GM19025 (cell line): ENCODE measurements around the gene DCBLD1.

Source experiments
- ATAC-seq: cut with Tn5 transposase; IDR thresholded peaks from one replicate; pipeline ENCODE4 v1.9.1; 2021; ENCODE audit warnings: mild to moderate bottlenecking, low read depth, moderate library complexity; ENCODE audit not compliant: unreplicated experiment

The DCBLD1 gene

GRCh38 chr6:117550618-117551242 is 68.3 kb downstream of the DCBLD1 start:
- ATAC-seq: no peak

DNA sequence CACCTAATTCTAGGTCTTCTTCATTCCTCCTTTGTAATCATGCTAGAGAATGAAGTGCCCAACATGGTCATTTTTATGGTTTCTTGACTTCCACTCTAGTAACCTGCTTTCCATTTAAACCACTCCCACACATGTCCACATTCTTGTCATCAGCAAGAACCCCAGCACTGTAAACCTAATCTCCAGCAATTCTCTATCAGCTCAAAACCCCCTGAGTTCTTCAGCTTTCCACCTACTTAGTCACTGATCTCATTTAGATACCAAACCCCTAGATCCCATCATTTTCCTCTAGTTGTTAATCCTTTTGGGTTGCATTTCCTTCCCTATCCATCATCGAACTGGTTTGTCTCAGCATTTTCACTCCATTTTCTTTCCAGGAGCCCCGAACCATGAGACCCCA is 70.1 kb downstream of the DCBLD1 start:
- ATAC-seq: no peak

DNA sequence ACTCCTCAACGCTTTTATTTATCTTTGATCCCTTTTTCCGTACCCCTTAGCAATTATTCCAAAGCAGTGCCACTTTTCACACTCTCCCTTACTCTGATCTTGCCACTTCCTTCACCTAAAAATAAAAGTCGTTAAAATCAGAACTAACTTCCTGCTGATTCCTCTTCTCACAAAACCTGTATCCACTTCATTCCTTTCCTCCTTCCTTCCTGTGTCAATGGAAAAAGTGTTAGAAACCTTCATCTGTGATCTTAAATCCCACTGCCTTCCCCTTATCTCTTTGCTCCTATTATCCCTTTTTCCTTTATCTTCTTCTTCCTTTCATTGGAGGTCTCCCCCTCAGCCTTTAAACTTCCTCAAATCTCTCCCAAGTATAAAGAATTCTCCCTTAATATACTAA is 70.7 kb downstream of the DCBLD1 start:
- no peak for ATAC-seq

- no peak for ATAC-seq
These were observed 72.9 kb downstream of the DCBLD1 start for GRCh38 chr6:117555262-117555849.

DNA sequence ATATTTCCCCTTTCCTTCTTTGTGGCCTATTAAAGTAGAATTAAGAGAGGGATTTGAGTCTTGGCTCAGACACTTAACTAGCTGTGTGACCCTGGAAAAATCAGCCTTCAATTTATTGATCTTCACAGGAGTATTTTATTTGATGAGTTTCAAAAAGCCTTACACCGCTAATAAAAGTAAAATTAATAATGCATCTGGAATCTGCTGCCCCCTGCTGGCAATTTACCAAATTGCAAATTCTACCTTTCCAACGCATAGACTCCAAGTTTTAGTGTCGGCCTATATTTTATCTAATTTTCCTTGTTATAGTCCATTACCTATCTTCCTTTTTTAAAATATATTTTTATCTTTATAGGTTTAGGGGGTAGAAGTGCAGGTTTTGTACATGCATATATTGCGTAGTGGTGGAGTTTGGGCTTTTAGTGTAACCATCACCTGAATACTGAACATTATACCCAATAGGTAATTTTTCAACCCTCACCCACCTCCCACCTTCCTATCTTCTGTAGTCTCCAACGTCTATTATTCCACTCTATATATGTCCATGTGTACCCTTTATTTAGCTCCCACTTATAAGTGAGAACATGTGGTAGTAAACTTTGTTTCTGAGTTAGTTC is 73.5 kb downstream of the DCBLD1 start:
- ATAC-seq: no peak

DNA sequence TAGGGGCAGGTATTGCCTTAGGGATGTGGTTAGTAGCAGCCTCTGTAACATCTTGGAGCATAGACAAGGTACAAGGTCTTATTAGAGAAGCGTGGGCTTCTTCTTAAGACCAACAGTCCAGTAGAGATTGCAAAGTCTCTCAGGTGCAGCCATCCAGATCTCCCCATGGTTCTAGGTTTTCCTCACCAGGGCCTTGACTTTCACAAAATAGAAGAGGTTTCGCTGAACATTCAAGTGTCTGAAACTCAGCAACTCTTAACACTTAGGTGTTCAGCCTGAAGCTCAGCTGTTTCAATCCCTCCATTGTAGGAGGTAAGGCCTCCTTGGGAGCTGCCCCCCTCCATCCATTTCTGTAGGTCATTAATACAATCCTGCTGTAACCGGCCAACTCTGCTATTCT is 75.5 kb downstream of the DCBLD1 start:
- ATAC-seq: no peak

DNA sequence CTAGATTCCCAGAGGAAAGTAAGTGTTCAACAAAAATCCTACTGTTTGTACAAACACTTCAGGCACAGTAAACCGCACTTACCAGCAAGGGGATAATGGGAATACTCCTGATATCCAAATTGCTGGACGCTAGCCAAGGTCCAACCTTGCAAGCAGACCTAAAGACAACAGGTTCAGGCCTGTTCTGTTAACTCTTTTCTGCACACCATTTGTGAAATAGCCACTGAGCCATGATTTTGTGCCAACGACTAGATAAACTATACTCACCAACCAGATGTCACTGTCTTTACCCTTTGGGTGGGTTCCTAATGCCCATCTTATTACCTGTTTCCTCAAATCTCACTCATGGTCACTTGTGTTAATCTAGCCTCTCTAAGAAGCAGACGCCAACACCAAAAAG is 76.3 kb downstream of the DCBLD1 start:
- ATAC-seq: no peak

- ATAC-seq: no peak
These were observed 76.8 kb downstream of the DCBLD1 start for GRCh38 chr6:117559299-117559698.

DNA sequence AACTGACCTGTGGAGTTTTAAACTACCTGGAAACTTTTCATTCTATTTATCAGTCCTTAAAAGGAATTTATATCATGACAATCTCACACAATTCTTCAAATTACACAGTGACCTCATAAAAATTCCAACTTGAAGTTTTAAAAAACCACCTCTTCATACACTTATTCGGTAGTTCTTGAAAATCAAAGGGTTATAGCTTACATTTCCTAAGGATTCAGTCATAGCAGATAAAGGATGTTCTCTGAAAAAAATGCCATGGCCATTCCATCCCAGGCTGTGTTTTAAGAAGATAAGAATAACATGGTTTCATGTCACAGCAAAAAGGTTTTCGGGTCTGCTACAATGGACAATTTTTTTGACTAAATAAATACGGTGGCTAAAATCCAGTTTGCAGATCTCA is 78.7 kb downstream of the DCBLD1 start:
- ATAC-seq: no peak

GRCh38 chr6:117564681-117565080 is 82.2 kb downstream of the DCBLD1 start:
- ATAC-seq: no peak

- ATAC-seq: no peak
These were observed 85.8 kb downstream of the DCBLD1 start for GRCh38 chr6:117568247-117568646.

GRCh38 chr6:117568831-117569410 is 86.4 kb downstream of the DCBLD1 start:
- ATAC-seq: no peak

DNA sequence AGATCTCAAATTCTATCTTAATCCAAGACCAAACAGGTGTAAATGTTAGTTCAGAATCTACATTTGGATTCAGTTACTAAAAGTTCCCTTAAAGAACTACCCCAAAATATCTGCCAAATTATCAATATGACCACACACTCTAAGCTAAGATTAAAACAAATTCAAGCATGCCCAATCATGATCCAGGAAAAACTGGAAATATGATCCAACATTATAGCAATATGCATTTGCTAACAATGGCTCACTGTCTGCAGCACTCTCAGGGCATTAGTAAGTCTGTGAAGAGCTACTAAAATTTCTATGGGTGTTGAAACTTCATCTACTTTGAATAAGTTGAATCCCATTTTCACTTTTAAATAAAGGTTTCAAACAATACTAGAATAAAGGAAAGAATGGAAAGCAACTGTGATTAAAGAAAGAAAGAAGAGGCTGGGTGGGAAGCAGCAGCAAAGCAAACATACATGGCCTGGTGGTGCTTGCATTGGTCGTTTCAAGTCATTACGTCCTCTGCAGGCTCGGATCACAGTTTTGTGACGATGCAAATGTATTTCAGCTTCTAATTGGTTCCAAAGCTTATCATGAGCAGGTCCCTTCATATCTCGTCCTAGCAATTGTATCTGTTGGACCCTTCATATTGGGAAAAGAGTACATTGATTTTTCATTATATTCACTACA is 90.7 kb downstream of the DCBLD1 start:
- ATAC-seq: no peak

- ATAC-seq: no peak
These were observed 91.7 kb downstream of the DCBLD1 start for GRCh38 chr6:117574198-117574597.

DNA sequence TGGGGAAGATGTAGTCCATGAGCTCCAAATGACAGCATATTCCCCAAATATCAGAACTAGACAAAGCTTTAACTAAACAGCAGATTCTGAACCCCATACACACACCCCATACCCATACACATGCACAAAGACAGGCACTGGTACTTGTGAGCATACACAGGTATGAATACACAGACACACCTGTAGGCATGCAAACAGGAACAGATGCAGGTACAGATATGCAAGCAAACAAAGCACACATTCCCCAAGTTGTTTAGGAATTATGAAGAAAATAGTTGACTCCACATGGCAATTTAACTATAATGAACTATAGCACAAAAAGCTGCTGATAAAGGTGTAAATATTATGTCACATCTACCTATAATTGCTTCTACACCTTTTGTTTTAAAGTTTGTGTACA is 103.2 kb downstream of the DCBLD1 start:
- ATAC-seq: no peak

DNA sequence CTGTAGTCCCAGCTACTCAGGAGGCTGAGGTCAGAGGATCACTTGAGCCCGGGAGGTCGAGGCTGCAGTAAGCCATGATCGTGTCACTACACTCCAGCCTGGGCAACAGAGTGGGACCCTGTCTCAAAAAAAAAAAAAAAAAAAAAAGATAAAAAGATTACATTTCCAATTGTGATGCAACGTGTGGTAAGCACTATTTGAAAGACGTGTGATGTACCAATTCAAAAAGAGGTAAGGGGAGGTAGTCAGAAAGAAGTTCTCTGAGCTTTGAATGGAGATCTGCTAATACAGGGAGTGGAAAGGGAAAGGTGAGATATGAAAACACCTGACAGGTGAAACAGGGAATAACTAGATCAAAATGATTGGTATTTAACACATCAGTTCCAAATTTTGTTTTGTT is 108.0 kb downstream of the DCBLD1 start:
- no peak for ATAC-seq

DNA sequence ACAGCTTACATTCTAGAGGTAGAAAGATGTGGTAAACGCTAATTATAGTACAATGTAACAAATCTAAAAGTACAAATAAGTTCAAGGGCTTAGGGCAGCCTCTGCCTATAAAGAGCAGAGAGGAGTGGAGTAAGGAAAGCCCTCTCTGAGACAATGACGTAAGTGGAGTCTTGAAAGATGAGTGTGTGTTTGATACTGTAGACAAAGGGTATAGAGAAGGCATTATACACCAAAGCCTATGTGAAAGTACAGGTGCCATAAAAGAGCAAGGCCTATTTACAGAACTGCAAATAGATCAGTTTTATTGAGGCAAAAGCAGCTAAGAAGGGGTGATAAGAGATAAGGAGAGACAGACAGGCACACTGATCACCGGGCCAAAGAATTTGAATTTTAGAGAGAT is 108.9 kb downstream of the DCBLD1 start:
- ATAC-seq: no peak

GRCh38 chr6:117592983-117593759 is 110.7 kb downstream of the DCBLD1 start:
- ATAC-seq: no peak

DNA sequence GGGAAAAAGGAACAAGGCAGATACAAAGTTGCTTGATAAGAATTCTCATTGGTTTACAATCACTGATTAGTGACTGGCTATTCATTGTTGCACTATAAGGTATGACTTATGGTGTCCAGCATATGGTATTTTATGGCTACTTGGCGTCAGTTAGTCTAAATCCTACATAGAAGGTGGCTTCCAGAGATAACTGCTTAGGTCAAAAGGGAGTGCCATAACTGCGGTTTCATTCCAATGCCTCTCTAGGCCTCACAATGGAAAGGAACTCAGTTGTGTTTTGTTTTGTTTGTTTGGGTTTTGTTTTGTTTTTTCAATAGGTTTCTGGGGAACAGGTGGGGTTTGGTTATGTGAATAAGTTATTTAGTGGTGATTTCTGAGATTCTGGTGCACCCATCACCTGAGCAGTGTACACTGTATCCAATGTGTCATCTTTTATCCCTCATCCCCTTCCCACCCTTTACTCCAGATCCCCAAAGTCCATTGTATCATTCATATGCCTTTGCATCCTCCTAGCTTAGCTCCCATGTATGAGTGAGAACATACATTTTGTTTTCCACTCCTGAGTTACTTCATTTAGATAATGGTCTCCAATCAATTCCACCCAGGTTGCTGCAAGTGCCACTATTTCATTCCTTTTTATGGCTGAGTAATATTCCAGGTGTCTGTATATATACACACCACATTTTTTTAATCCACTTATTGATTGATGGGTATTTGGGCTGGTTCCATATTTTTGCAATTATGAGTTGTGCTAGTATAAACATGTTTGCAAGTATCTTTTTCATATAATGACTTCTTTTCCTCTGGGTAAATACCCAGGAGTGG is 112.8 kb downstream of the DCBLD1 start:
- ATAC-seq: no peak

DNA sequence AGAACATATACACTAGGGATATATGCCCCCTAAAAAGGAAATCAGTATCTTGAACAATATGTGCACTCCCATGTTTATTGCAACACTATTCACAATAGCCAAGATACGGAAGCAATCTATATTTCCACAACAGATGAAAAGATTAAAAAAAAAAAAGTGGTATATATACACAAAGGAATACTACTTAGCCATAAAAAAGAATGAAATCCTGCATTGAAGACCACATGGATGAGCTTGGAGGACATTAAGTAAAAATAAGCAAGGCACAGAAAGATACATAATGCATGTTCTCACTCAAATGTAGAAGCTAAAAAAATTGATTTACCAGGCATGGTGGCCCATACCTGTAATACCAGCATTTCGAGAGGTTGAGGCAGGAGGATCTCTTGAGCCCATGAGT is 115.3 kb downstream of the DCBLD1 start:
- ATAC-seq: no peak
